MM.1S (cell line): ENCODE results near the gene EPHA10.
"Not testable (repeated sequence)": the region's sequence is repeated elsewhere in the genome, so short reads cannot be mapped to it uniquely, and the experiment has no call there.

Source experiments
- DNase-seq: peaks from one replicate; pipeline ENCODE4 v3.0.0-alpha.2; 2015
- H2AFZ ChIP-seq: fragments of 300-600 bp; sonication (generic); 2 replicates; pipeline ENCODE4 v1.6.0; 2016; ENCODE audit warnings: antibody characterized with exemption, low read length
- H3F3A ChIP-seq: fragments of 300-600 bp; sonication (generic); 2 replicates; pipeline ENCODE4 v1.6.1; 2016; ENCODE audit warnings: mild to moderate bottlenecking, antibody characterized with exemption, low read length, moderate library complexity, mixed read lengths; ENCODE audit not compliant: insufficient read depth
- H3K27ac ChIP-seq: fragments of 300-600 bp; sonication (generic); 2 replicates; pipeline ENCODE4 v1.5.1; 2016; ENCODE audit warnings: mild to moderate bottlenecking, low read length
- H3K27me3 ChIP-seq: fragments of 300-600 bp; sonication (generic); replicated peaks from 2 replicates; pipeline ENCODE4 v1.6.0; 2016; ENCODE audit warnings: low read length; ENCODE audit not compliant: insufficient read depth
- H3K36me3 ChIP-seq: fragments of 300-600 bp; sonication (generic); replicated peaks from 2 replicates; pipeline ENCODE4 v1.6.1; 2016; ENCODE audit warnings: mild to moderate bottlenecking, low read length, mixed read lengths; ENCODE audit not compliant: insufficient read depth
- H3K4me1 ChIP-seq: fragments of 300-600 bp; sonication (generic); 2 replicates; pipeline ENCODE4 v1.6.1; 2016; ENCODE audit warnings: low read length, mixed read lengths
- H3K4me2 ChIP-seq: fragments of 300-600 bp; sonication (generic); 2 replicates; pipeline ENCODE4 v1.6.0; 2016; ENCODE audit warnings: low read depth, low read length
- H3K4me3 ChIP-seq: fragments of 300-600 bp; sonication (generic); 2 replicates; pipeline ENCODE4 v1.5.1; 2016; ENCODE audit warnings: low read length, mixed read lengths
- H3K79me2 ChIP-seq: fragments of 300-600 bp; sonication (generic); 2 replicates; pipeline ENCODE4 v1.6.1; 2016; ENCODE audit warnings: mixed run types, low read length, mixed read lengths
- H3K9ac ChIP-seq: fragments of 300-600 bp; sonication (generic); 2 replicates; pipeline ENCODE4 v1.6.1; 2016; ENCODE audit warnings: low read length, mixed read lengths
- H3K9me2 ChIP-seq: fragments of 300-600 bp; sonication (generic); replicated peaks from 2 replicates; pipeline ENCODE4 v1.6.1; 2016; ENCODE audit warnings: mild to moderate bottlenecking, low read length, mixed read lengths; ENCODE audit not compliant: insufficient read depth
- H3K9me3 ChIP-seq: fragments of 300-600 bp; sonication (generic); replicated peaks from 2 replicates; pipeline ENCODE4 v1.6.1; 2016; ENCODE audit warnings: mild to moderate bottlenecking, low read length, mixed read lengths; ENCODE audit not compliant: insufficient read depth
- H4K20me1 ChIP-seq: fragments of 300-600 bp; sonication (generic); 2 replicates; pipeline ENCODE4 v1.6.1; 2016; ENCODE audit warnings: mild to moderate bottlenecking, low read length, moderate library complexity, mixed read lengths; ENCODE audit not compliant: insufficient read depth
- EZH2 ChIP-seq: fragments of 300-600 bp; sonication (generic); optimal IDR thresholded peaks from 2 replicates; pipeline ENCODE3; 2017; ENCODE audit warnings: low read depth, mild to moderate bottlenecking, antibody characterized with exemption, low read length, mixed read lengths
- EZH2phosphoT487 ChIP-seq: fragments of 300-600 bp; sonication (generic); IDR thresholded peaks from 2 replicates; pipeline ENCODE4 v1.6.1; 2018; ENCODE audit warnings: antibody characterized with exemption, low read length
- TF ChIP-seq, protein P1 (sequence below): fragments of 300-600 bp; sonication (generic); IDR thresholded peaks from 2 replicates; pipeline ENCODE4 v1.5.1; 2016; ENCODE audit warnings: antibody characterized with exemption, low read length, mixed read lengths

The EPHA10 gene

DNA sequence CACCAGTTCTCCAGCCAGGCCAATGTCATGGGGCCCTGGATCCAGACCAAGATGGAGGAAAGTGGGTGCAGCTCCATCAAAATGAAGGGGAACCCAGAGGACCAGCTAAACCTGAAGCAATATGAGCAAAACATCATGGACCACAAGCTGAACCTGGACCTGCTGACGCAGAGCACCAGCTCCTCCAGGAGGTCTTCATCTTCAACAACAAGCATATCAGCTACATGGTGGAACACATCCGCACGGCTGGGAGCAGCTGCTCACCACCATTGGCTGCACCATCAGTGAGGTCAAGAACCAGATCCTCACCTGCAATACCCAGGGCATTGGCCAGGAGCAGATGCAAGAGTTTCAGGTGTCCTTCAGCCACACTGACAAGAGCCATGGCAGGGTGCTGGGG, 13.7 kb upstream of the EPHA10 start:
- no peaks in the 10 kb centered on the region for H3K79me2 ChIP-seq
- H3K4me3 ChIP-seq, result no peak overlapping the region
- H3K4me2 ChIP-seq, result no peak overlapping the region
- no peak overlapping the region for H3K27ac ChIP-seq
- no peaks in the 10 kb centered on the region for H3K4me1 ChIP-seq
- no peak overlapping the region for H2AFZ ChIP-seq
- H3K9me3 ChIP-seq, result no peaks in the 10 kb centered on the region
- TF ChIP-seq, protein P1, sequence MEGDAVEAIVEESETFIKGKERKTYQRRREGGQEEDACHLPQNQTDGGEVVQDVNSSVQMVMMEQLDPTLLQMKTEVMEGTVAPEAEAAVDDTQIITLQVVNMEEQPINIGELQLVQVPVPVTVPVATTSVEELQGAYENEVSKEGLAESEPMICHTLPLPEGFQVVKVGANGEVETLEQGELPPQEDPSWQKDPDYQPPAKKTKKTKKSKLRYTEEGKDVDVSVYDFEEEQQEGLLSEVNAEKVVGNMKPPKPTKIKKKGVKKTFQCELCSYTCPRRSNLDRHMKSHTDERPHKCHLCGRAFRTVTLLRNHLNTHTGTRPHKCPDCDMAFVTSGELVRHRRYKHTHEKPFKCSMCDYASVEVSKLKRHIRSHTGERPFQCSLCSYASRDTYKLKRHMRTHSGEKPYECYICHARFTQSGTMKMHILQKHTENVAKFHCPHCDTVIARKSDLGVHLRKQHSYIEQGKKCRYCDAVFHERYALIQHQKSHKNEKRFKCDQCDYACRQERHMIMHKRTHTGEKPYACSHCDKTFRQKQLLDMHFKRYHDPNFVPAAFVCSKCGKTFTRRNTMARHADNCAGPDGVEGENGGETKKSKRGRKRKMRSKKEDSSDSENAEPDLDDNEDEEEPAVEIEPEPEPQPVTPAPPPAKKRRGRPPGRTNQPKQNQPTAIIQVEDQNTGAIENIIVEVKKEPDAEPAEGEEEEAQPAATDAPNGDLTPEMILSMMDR, result no peak
- TF ChIP-seq EZH2, result no peak
- TF ChIP-seq EZH2phosphoT487, result no peak
- no peaks in the 10 kb centered on the region for H3K9me2 ChIP-seq
- no peaks in the 10 kb centered on the region for H3K27me3 ChIP-seq
- H3F3A ChIP-seq, result no peaks in the 10 kb centered on the region
- H3K9ac ChIP-seq, result no peak overlapping the region
- no peak for DNase-seq
- no peaks in the 10 kb centered on the region for H3K36me3 ChIP-seq
- no peaks in the 10 kb centered on the region for H4K20me1 ChIP-seq

DNA sequence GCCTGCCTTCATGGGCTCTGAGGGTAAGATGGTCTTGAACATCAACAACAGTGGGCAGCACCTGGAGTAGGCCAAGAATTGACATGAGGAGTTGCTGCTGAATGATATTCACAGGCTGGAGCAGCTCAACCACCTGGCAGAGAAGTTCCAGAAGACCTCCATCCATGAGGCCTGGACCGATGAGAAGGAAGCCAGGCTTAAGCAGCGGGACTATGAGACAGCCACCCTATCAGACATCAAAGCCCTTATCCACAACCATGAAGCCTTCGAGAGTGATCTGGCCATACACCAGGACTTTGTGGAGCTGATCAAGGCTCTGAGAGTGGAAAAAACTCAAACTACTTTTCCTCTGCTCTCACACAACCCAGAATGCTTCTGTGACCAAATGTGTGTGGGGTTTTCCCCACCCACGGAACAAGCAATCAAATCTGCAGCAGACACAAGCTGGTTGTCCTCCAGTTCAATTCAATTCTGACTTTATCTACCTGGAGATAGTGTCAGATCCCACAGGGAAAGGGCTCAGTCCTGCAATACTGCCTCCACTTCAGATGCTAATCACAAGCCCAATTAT, 12.1 kb upstream of the EPHA10 start:
- Histone ChIP-seq H3K4me3 (no peak overlapping the region), H3K27me3 (no peaks in the 10 kb centered on the region), H3K4me2 (no peak overlapping the region), H3K79me2 (no peaks in the 10 kb centered on the region), H3K9me3 (no peaks in the 10 kb centered on the region), H4K20me1 (no peaks in the 10 kb centered on the region), H3K4me1 (no peaks in the 10 kb centered on the region), H3F3A (no peaks in the 10 kb centered on the region), H3K9ac (no peak overlapping the region), H3K36me3 (no peaks in the 10 kb centered on the region), H3K27ac (no peak overlapping the region), H2AFZ (no peak overlapping the region), H3K9me2 (no peaks in the 10 kb centered on the region)
- TF ChIP-seq EZH2 (no peak), EZH2phosphoT487 (no peak)
- TF ChIP-seq, protein P1, result no peak
- no peak for DNase-seq

DNA sequence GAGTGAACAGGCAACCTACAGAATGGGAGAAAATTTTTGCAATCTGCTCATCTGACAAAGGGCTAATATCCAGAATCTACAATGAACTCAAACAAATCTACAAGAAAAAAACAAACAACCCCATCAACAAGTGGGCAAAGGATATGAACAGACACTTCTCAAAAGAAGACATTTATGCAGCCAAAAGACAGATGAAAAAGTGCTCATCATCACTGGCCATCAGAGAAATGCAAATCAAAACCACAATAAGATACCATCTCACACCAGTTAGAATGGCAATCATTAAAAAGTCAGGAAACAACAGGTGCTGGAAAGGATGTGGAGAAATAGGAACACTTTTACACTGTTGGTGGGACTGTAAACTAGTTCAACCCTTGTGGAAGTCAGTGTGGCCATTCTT, 6.5 kb upstream of the EPHA10 start:
- not testable (repeated sequence) for H3K9me2 ChIP-seq, H2AFZ ChIP-seq, DNase-seq, H3K9me3 ChIP-seq, H3K4me3 ChIP-seq, H3K79me2 ChIP-seq, H3K27me3 ChIP-seq, H3K4me2 ChIP-seq, H3F3A ChIP-seq, H4K20me1 ChIP-seq, H3K36me3 ChIP-seq, H3K9ac ChIP-seq, H3K4me1 ChIP-seq, H3K27ac ChIP-seq

DNA sequence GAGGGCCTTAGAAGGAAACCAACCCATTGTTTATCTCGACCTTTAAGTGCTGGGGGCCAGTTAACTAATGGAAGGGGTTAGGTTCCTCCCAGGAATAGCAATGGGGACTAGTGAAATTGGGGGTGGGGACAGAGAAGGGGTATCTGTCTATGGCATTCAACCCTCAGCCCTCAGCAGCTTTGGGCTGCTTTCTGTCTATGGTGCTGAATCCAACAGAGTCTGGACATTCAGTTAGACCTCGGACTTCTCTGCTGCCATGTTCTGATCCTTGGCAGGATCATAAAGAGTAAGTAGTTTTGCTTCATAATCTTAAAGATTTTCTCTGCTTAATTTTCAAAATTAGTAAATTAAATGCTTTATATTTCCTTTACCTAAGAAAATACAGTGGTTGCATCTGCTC, 2.6 kb upstream of the EPHA10 start:
- DNase-seq, result no peak
- no peak overlapping the region for H3K27ac ChIP-seq
- H3K4me2 ChIP-seq, result no peak overlapping the region; the same call in 1 of the 2 replicates
- H3K79me2 ChIP-seq, result no peaks in the 10 kb centered on the region
- H3K4me1 ChIP-seq, result peaks cover 7% of the 10 kb centered on the region; the same call in 1 of the 2 replicates
- H3K4me3 ChIP-seq, result no peak overlapping the region
- H3K27me3 ChIP-seq, result peaks cover 37% of the 10 kb centered on the region
- H4K20me1 ChIP-seq, result no peaks in the 10 kb centered on the region
- no peak overlapping the region for H3K9ac ChIP-seq
- no peak overlapping the region for H2AFZ ChIP-seq
- no peaks in the 10 kb centered on the region for H3F3A ChIP-seq
- H3K9me2 ChIP-seq, result no peaks in the 10 kb centered on the region
- TF ChIP-seq, protein P1, result no peak
- no peak for TF ChIP-seq EZH2
- TF ChIP-seq EZH2phosphoT487, result no peak
- no peaks in the 10 kb centered on the region for H3K36me3 ChIP-seq
- H3K9me3 ChIP-seq, result no peaks in the 10 kb centered on the region
